Keratinocyte (primary cell): ENCODE data around the gene CNTNAP2. TPM values are rescaled to one million over a fixed set of nuclear protein-coding genes. Genes with fewer than 3 reads are reported as not detected.

Experiments
- DNase-seq: peaks from one replicate; pipeline ENCODE4 v3.0.0-alpha.2; 2011; ENCODE audit warnings: low read depth, missing footprints, low spot score
- FAIRE-seq: peaks from 2 replicates; lab custom pipeline; 2011; peaks lifted over from hg19 to GRCh38; lab: Jason Lieb, UNC
- H2AFZ ChIP-seq: 2 replicates; pipeline ENCODE4 v1.6.0; 2012; ENCODE audit warnings: low read length, control low read depth, inconsistent platforms; ENCODE audit not compliant: control insufficient read depth
- H3K27ac ChIP-seq: 2 replicates; pipeline ENCODE4 v1.5.1; 2011; ENCODE audit warnings: low read length; ENCODE audit not compliant: control insufficient read depth, insufficient read depth
- H3K27me3 ChIP-seq: 3 replicates; pipeline ENCODE4 v1.6.0; 2011; ENCODE audit warnings: low read length; ENCODE audit not compliant: control insufficient read depth, insufficient read depth; ENCODE audit errors: extremely low read depth
- H3K36me3 ChIP-seq, 2 experiments: 2 replicates in 1 of 2; 3 replicates in 1 of 2; pipeline ENCODE4 v1.5.1; 2011; ENCODE audit warnings: low read length in 2 of 2, mild to moderate bottlenecking in 1 of 2; ENCODE audit not compliant: control insufficient read depth in 2 of 2, insufficient read depth in 2 of 2; ENCODE audit errors: extremely low read depth in 1 of 2
- H3K4me1 ChIP-seq: 3 replicates; pipeline ENCODE4 v1.5.1; 2011; ENCODE audit warnings: low read length; ENCODE audit not compliant: control insufficient read depth, insufficient read depth; ENCODE audit errors: extremely low read depth
- H3K4me2 ChIP-seq: 3 replicates; pipeline ENCODE4 v1.6.0; 2011; ENCODE audit warnings: low read depth, low read length; ENCODE audit not compliant: control insufficient read depth, insufficient read depth; ENCODE audit errors: extremely low read depth
- H3K4me3 ChIP-seq, 3 experiments: fragments of 200-600 bp in 1 of 3; sonication (generic) in 1 of 3; 2 replicates in 2 of 3; 3 replicates in 1 of 3; pipeline ENCODE4 v1.5.1; 2011 to 2016; ENCODE audit warnings: low read length in 3 of 3, mild to moderate bottlenecking in 3 of 3, control low read depth in 2 of 3, inconsistent platforms in 1 of 3, low read depth in 1 of 3, mixed read lengths in 1 of 3, mixed run types in 1 of 3, moderate library complexity in 1 of 3; ENCODE audit not compliant: control insufficient read depth in 2 of 3, insufficient read depth in 2 of 3; ENCODE audit errors: extremely low read depth in 1 of 3
- H3K79me2 ChIP-seq: 2 replicates; pipeline ENCODE4 v1.6.0; 2012; ENCODE audit warnings: low read length; ENCODE audit not compliant: control insufficient read depth, insufficient read depth
- H3K9ac ChIP-seq: 3 replicates; pipeline ENCODE4 v1.6.0; 2011; ENCODE audit warnings: low read length; ENCODE audit not compliant: control insufficient read depth, insufficient read depth; ENCODE audit errors: extremely low read depth
- H3K9me1 ChIP-seq: 3 replicates; pipeline ENCODE4 v1.6.0; 2011; ENCODE audit warnings: low read length; ENCODE audit not compliant: control insufficient read depth, insufficient read depth; ENCODE audit errors: extremely low read depth
- H3K9me3 ChIP-seq: 2 replicates; pipeline ENCODE4 v1.5.1; 2012; ENCODE audit warnings: low read depth, low read length; ENCODE audit not compliant: control insufficient read depth
- H4K20me1 ChIP-seq: 3 replicates; pipeline ENCODE4 v1.6.0; 2011; ENCODE audit warnings: low read length; ENCODE audit not compliant: control insufficient read depth, insufficient read depth; ENCODE audit errors: extremely low read depth
- EZH2 ChIP-seq: IDR thresholded peaks from one replicate; pipeline ENCODE4 v1.6.1; 2012; ENCODE audit warnings: inconsistent platforms, mild to moderate bottlenecking, low read length, moderate library complexity
- dilution Hi-C: fragments of 300-500 bp; cut with MboI; formaldehyde crosslinking; loops from one replicate; pipeline ENCODE4 v1.7.0; 2020; ENCODE audit warnings: low sequenced_read_pairs; ENCODE audit not compliant: extremely low pct_ligation_motif_present
- polyA plus RNA-seq, 5 experiments: library from polyadenylated mRNA; depleted of rRNA in 3 of 5; stranded (reverse) in 3 of 5; stranded (forward) in 1 of 5; unstranded in 1 of 5; fragments of >200 nt; gene quantifications; 1 replicate in 1 of 5; 2 replicates in 3 of 5; 3 replicates in 1 of 5; pipeline versions ENCODE4 v1.2.1 to v1.2.3, GENCODE V29; 2011 to 2012; ENCODE audit warnings: missing spikeins in 2 of 5, low read depth in 1 of 5, low replicate concordance in 1 of 5
- TF ChIP-seq, protein P1 (sequence below), 3 experiments: IDR thresholded peaks in 1 of 3; conservative IDR thresholded peaks in 1 of 3; optimal IDR thresholded peaks in 1 of 3; 2 replicates in 2 of 3; 3 replicates in 1 of 3; pipeline versions ENCODE3 to v1.5.1; 2011; ENCODE audit warnings: low read length in 3 of 3, mild to moderate bottlenecking in 3 of 3, moderate library complexity in 2 of 3, control low read depth in 1 of 3, inconsistent platforms in 1 of 3; ENCODE audit not compliant: insufficient read depth in 2 of 3; ENCODE audit errors: extremely low read depth in 1 of 3

The CNTNAP2 gene
- polyA plus RNA-seq, 1 donor (not counting 4 experiments of a cell fraction or from before 2014, with no cell fraction given): 1.4 TPM

DNA sequence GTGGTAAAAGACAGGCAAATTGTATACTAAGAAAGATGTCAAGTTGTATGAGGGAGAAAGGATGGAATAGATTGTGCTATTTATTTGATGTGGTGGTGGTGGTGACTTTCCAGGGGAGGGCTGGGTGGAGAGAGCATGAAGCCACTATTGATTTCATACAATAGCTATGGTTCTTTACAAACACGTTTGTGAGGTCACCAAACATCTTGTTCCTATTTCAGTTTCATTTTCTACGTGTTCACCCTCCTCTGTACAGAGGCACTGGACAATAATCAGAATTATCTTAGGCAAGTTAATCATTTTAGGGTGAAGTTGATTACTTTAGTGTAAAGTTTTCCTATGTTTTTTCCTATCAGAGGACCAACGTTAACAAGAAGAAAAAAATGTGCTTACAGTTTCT is 10.3 kb upstream of the CNTNAP2 start:
- no peak overlapping the region for H3K4me3 ChIP-seq
- no peak overlapping the region for H3K4me2 ChIP-seq
- DNase-seq (no peak), FAIRE-seq (no peak)
- no peaks in the 10 kb centered on the region for H3K9me3 ChIP-seq
- H3K27me3 ChIP-seq: no peaks in the 10 kb centered on the region
- H3K27ac ChIP-seq: no peak overlapping the region
- H3K79me2 ChIP-seq: no peaks in the 10 kb centered on the region
- H3K4me1 ChIP-seq: no peaks in the 10 kb centered on the region
- no peak overlapping the region for H2AFZ ChIP-seq
- H3K9me1 ChIP-seq: no peaks in the 10 kb centered on the region
- no peaks in the 10 kb centered on the region for H4K20me1 ChIP-seq
- H3K36me3 ChIP-seq: no peaks in the 10 kb centered on the region
- no peak for TF ChIP-seq EZH2
- TF ChIP-seq, protein P1, sequence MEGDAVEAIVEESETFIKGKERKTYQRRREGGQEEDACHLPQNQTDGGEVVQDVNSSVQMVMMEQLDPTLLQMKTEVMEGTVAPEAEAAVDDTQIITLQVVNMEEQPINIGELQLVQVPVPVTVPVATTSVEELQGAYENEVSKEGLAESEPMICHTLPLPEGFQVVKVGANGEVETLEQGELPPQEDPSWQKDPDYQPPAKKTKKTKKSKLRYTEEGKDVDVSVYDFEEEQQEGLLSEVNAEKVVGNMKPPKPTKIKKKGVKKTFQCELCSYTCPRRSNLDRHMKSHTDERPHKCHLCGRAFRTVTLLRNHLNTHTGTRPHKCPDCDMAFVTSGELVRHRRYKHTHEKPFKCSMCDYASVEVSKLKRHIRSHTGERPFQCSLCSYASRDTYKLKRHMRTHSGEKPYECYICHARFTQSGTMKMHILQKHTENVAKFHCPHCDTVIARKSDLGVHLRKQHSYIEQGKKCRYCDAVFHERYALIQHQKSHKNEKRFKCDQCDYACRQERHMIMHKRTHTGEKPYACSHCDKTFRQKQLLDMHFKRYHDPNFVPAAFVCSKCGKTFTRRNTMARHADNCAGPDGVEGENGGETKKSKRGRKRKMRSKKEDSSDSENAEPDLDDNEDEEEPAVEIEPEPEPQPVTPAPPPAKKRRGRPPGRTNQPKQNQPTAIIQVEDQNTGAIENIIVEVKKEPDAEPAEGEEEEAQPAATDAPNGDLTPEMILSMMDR (optimal IDR thresholded peaks at IDR 0.05 in 1 of 3, IDR thresholded peaks at IDR 0.05 in 1 of 3, conservative IDR thresholded peaks at IDR 0.05 in 1 of 3; ENCODE audit: extremely low read depth in 1 of 3, insufficient read depth in 2 of 3, low read length in 3 of 3): no peak
- no peak overlapping the region for H3K9ac ChIP-seq
- dilution Hi-C loops: no loop called here

- Histone ChIP-seq H3K9me3 (no peaks in the 10 kb centered on the region), H3K4me2 (no peak overlapping the region), H3K9ac (no peak overlapping the region), H3K36me3 (no peaks in the 10 kb centered on the region), H4K20me1 (no peaks in the 10 kb centered on the region), H3K27ac (no peak overlapping the region), H3K4me3 (no peak overlapping the region), H3K27me3 (peaks cover 11% of the 10 kb centered on the region), H3K79me2 (no peaks in the 10 kb centered on the region), H3K9me1 (no peaks in the 10 kb centered on the region), H2AFZ (no peak overlapping the region), H3K4me1 (no peaks in the 10 kb centered on the region)
- TF ChIP-seq, protein P1 (optimal IDR thresholded peaks at IDR 0.05 in 1 of 3, IDR thresholded peaks at IDR 0.05 in 1 of 3, conservative IDR thresholded peaks at IDR 0.05 in 1 of 3; ENCODE audit: extremely low read depth in 1 of 3, insufficient read depth in 2 of 3, low read length in 3 of 3): no peak
- TF ChIP-seq EZH2: no peak
- FAIRE-seq: no peak
- DNase-seq: no peak
- dilution Hi-C loops: no loop called here
Measured at GRCh38 chr7:146112755-146113154, 3.8 kb upstream of the CNTNAP2 start.
